A549 (cell line): ENCODE data around the gene TNC. TPM values are rescaled to one million over a fixed set of nuclear protein-coding genes. Genes with fewer than 3 reads are reported as not detected.

Source experiments
- ATAC-seq, 2 experiments: fragments of 200-7000 bp in 1 of 2; fragments of >200 bp in 1 of 2; cut with Nextera tagmentation in 1 of 2; cut with Tn5 transposase in 1 of 2; 3 replicates each; pipeline versions ENCODE4 v1.8.0 to v1.9.1; 2018 to 2020; ENCODE audit warnings: mild to moderate bottlenecking in 1 of 2, moderate library complexity in 1 of 2
- CTCF ChIA-PET: fragments of 300-600 bp; sonication (Branson Sonifier 250); formaldehyde crosslinking; extraction: SDS; loops from one replicate; lab custom pipeline; 2021; ENCODE audit warnings: antibody characterized with exemption, inconsistent platforms; lab: Yijun Ruan, JAX
- POLR2A ChIA-PET: fragments of 350-600 bp; formaldehyde crosslinking; extraction: SDS; loops from one replicate; lab custom pipeline; 2021; ENCODE audit warnings: antibody characterized with exemption, inconsistent platforms; lab: Yijun Ruan, JAX
- DNase-seq, 2 experiments: peaks; one replicate each; pipeline versions ENCODE4 v3.0.0 to v3.0.0-alpha.2; 2011 to 2016; ENCODE audit warnings: low read depth in 1 of 2, low spot score in 1 of 2
- FAIRE-seq: peaks from 2 replicates; lab custom pipeline; 2011; peaks lifted over from hg19 to GRCh38; lab: Jason Lieb, UNC
- H3K27ac ChIP-seq, 2 experiments: fragments of >200 bp; sonication (Bioruptor Twin); formaldehyde crosslinking; 3 replicates each; pipeline ENCODE4 v1.5.1; 2016 to 2017
- H3K4me1 ChIP-seq: fragments of >200 bp; sonication (Bioruptor Twin); formaldehyde crosslinking; 3 replicates; pipeline ENCODE4 v1.6.1; 2016
- H3K4me2 ChIP-seq: fragments of >200 bp; sonication (Bioruptor Twin); formaldehyde crosslinking; 3 replicates; pipeline ENCODE4 v1.6.1; 2016
- H3K4me3 ChIP-seq: fragments of >200 bp; sonication (Bioruptor Twin); formaldehyde crosslinking; 3 replicates; pipeline ENCODE4 v1.5.1; 2016
- H3K9me3 ChIP-seq: fragments of >200 bp; sonication (Bioruptor Twin); formaldehyde crosslinking; 3 replicates; pipeline ENCODE4 v1.6.1; 2016
- CBX2 ChIP-seq: fragments of 200-600 bp; sonication (generic); IDR thresholded peaks from 2 replicates; pipeline ENCODE4 v1.6.1; 2016; ENCODE audit warnings: low read depth, mild to moderate bottlenecking, borderline replicate concordance
- EHF ChIP-seq: fragments of 250-450 bp; sonication (Bioruptor Pico); IDR thresholded peaks from 2 replicates; pipeline ENCODE4 v1.5.0; 2020; ENCODE audit warnings: mild to moderate bottlenecking
- EP300 ChIP-seq, 2 experiments: fragments of >200 bp; sonication (Bioruptor Twin); formaldehyde crosslinking; IDR thresholded peaks; 2 replicates in 1 of 2; 3 replicates in 1 of 2; pipeline ENCODE4 v1.6.1; 2016 to 2017
- GATA3 ChIP-seq: IDR thresholded peaks from 2 replicates; pipeline ENCODE4 v1.6.1; 2012; ENCODE audit warnings: borderline replicate concordance
- HDAC2 ChIP-seq: fragments of 200-600 bp; sonication (generic); IDR thresholded peaks from 2 replicates; pipeline ENCODE4 v1.6.1; 2016
- HEYL ChIP-seq: fragments of 250-450 bp; sonication (Bioruptor Pico); IDR thresholded peaks from 2 replicates; pipeline ENCODE4 v1.8.0; 2021; ENCODE audit warnings: mild to moderate bottlenecking, moderate library complexity
- HOXA7 ChIP-seq: fragments of 250-450 bp; sonication (Bioruptor Pico); IDR thresholded peaks from 2 replicates; pipeline ENCODE4 v1.5.0; 2020; ENCODE audit warnings: mild to moderate bottlenecking, moderate library complexity
- HOXB5 ChIP-seq: fragments of 250-450 bp; sonication (Bioruptor Pico); IDR thresholded peaks from 2 replicates; pipeline ENCODE4 v1.5.0; 2020; ENCODE audit warnings: mild to moderate bottlenecking, moderate library complexity
- JUN ChIP-seq, 2 experiments: fragments of >200 bp; sonication (Bioruptor Twin); formaldehyde crosslinking; IDR thresholded peaks; 2 replicates in 1 of 2; 3 replicates in 1 of 2; pipeline ENCODE4 v1.6.1; 2016 to 2017
- MAZ ChIP-seq: fragments of 150-350 bp; IDR thresholded peaks from 2 replicates; pipeline ENCODE4 v1.6.1; 2014; ENCODE audit warnings: antibody characterized with exemption, low read depth, low read length, borderline replicate concordance
- NR3C1 ChIP-seq: fragments of >200 bp; sonication (Bioruptor Twin); formaldehyde crosslinking; IDR thresholded peaks from 3 replicates; pipeline ENCODE4 v1.6.1; 2017
- RAD21 ChIP-seq, 2 experiments: fragments of >200 bp in 1 of 2; sonication (Bioruptor Twin) in 1 of 2; formaldehyde crosslinking in 1 of 2; IDR thresholded peaks in 1 of 2; conservative IDR thresholded peaks in 1 of 2; 2 replicates in 1 of 2; 3 replicates in 1 of 2; pipeline ENCODE4 v1.6.1; 2012 to 2018; ENCODE audit warnings: inconsistent platforms in 1 of 2
- ZSCAN20 ChIP-seq: fragments of 250-450 bp; sonication (Bioruptor Pico); IDR thresholded peaks from 2 replicates; pipeline ENCODE4 v1.8.0; 2022; ENCODE audit warnings: mild to moderate bottlenecking, moderate library complexity
- WGBS: methylation state at CpG from one replicate; pipeline ENCODE4 v1.1.6; 2017; ENCODE audit errors: missing lambda C conversion rate; 5-methylcytosine and 5-hydroxymethylcytosine counted together
- polyA plus RNA-seq, 4 experiments: library from polyadenylated mRNA; depleted of rRNA in 3 of 4; stranded (reverse); fragments of >200 nt; fragmentation: RNase III in 1 of 4; extraction: RNeasy Plus Mini Kit Qiagen cat#74134 plus additional on column Dnase treatment in 1 of 4; gene quantifications; 2 replicates in 3 of 4; 3 replicates in 1 of 4; pipeline ENCODE4 v1.2.3, GENCODE V29; 2011 to 2017
- TF ChIP-seq, protein P1 (sequence below): IDR thresholded peaks from 2 replicates; pipeline ENCODE4 v1.6.1; 2012
- TF ChIP-seq, protein P2 (sequence below): fragments of 200-600 bp; sonication (generic); IDR thresholded peaks from 2 replicates; pipeline ENCODE4 v1.6.1; 2016; ENCODE audit warnings: antibody characterized with exemption, mild to moderate bottlenecking, moderate library complexity

TNC gene
- polyA plus RNA-seq, 2 of the 4 experiments (the other 2 are of a cell fraction), result 0.50 to 0.63 TPM

DNA sequence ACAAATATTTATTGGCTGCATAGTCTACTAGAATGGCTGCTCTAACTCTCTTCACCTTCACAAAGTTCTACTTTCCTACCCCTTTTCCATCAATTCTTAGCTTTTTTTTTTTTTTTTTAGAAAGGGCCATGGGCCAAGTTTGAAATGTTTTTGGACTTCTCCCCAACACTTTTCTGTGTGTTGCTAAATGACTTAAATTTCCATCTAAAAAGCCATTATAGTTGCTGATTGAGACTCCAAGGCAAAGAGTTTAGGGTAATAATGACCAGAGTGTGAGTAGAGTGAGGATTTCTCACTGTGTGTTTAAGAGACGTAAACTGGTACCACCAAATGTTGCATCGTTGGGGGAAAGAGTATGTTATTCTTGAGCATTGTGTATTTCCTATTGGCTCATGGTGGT, 24.4 kb downstream of the TNC start:
- TF ChIP-seq JUN (IDR thresholded peaks at IDR 0.05), result no peak
- CTCF ChIA-PET, result interaction anchor here (0.6 kb wide), 1 partner anchor 72 kb away, joined by 3 read pairs; no protein-coding TSS in a partner anchor
- POLR2A ChIA-PET, result no interaction called here
- ATAC-seq (no peak), FAIRE-seq (no peak), DNase-seq (no peak)
- Histone ChIP-seq H3K4me2 (no peak overlapping the region), H3K4me3 (no peak overlapping the region), H3K9me3 (no peaks in the 10 kb centered on the region; the same call in 2 of the 3 replicates), H3K4me1 (no peaks in the 10 kb centered on the region), H3K27ac (no peak overlapping the region)
- WGBS, result 65% methylated on average over 2 of the region's 2 CpGs

DNA sequence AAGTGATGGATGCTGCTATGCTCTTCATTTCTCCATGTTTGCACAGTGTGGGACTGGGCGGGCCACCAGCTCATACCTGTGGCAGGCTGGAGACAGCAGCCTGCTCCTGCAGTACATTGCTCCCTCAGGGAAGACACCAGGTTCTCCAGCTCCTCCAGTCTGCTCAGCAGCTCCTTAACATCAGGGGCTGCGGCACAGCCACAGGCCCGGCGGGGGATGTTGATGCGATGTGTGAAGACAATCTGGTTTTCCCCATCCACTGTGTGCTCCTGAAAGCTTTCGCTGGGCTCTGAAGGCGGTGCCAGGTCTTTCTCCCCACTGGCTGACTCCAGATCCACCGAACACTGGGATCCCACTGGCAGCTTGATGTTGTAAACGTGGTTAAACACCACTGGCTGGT, 27.5 kb downstream of the TNC start:
- Histone ChIP-seq H3K4me3 (no peak overlapping the region), H3K9me3 (no peaks in the 10 kb centered on the region), H3K4me2 (no peak overlapping the region), H3K4me1 (no peaks in the 10 kb centered on the region), H3K27ac (no peak overlapping the region)
- TF ChIP-seq, protein P1, sequence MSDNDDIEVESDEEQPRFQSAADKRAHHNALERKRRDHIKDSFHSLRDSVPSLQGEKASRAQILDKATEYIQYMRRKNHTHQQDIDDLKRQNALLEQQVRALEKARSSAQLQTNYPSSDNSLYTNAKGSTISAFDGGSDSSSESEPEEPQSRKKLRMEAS, result no peak
- no peak for TF ChIP-seq NR3C1
- TF ChIP-seq HDAC2, result no peak
- TF ChIP-seq JUN (IDR thresholded peaks at IDR 0.05), result no peak
- no peak for TF ChIP-seq EP300 (IDR thresholded peaks at IDR 0.05)
- TF ChIP-seq HEYL, result no peak
- no peak for TF ChIP-seq CBX2
- no peak for TF ChIP-seq HOXB5 (CRISPR knock-in tag)
- no peak for TF ChIP-seq HOXA7
- TF ChIP-seq GATA3, result no peak
- TF ChIP-seq, protein P2, sequence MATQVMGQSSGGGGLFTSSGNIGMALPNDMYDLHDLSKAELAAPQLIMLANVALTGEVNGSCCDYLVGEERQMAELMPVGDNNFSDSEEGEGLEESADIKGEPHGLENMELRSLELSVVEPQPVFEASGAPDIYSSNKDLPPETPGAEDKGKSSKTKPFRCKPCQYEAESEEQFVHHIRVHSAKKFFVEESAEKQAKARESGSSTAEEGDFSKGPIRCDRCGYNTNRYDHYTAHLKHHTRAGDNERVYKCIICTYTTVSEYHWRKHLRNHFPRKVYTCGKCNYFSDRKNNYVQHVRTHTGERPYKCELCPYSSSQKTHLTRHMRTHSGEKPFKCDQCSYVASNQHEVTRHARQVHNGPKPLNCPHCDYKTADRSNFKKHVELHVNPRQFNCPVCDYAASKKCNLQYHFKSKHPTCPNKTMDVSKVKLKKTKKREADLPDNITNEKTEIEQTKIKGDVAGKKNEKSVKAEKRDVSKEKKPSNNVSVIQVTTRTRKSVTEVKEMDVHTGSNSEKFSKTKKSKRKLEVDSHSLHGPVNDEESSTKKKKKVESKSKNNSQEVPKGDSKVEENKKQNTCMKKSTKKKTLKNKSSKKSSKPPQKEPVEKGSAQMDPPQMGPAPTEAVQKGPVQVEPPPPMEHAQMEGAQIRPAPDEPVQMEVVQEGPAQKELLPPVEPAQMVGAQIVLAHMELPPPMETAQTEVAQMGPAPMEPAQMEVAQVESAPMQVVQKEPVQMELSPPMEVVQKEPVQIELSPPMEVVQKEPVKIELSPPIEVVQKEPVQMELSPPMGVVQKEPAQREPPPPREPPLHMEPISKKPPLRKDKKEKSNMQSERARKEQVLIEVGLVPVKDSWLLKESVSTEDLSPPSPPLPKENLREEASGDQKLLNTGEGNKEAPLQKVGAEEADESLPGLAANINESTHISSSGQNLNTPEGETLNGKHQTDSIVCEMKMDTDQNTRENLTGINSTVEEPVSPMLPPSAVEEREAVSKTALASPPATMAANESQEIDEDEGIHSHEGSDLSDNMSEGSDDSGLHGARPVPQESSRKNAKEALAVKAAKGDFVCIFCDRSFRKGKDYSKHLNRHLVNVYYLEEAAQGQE, result no peak
- TF ChIP-seq MAZ, result no peak
- ATAC-seq (no peak), DNase-seq (no peak), FAIRE-seq (no peak)
- POLR2A ChIA-PET, result no interaction called here
- WGBS, result 78% methylated on average over 9 of the region's 9 CpGs
- CTCF ChIA-PET, result interaction anchor here (0.9 kb wide), 1 partner anchor 10 kb away, joined by 3 read pairs; no protein-coding TSS in a partner anchor

DNA sequence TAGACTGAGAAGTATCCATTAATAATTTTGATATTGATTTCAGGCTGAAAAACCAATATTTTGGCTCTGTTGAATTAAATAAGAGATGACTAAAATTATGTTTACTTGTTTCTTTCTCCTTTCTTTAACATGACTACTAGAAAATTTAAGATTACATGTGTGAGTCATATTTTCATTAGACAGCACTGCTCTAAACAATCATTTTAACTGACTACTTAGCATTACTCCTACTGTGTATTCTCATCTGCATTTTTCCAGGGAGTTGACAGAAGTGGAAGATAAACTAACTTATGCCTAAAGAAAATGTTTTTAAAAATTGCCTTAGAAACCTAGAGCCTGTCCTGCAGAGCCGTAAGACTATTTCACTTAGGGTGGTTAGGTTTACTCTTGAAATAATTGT, 29.1 kb downstream of the TNC start:
- H3K4me2 ChIP-seq, result no peak overlapping the region
- no peaks in the 10 kb centered on the region for H3K4me1 ChIP-seq
- no peaks in the 10 kb centered on the region for H3K9me3 ChIP-seq
- TF ChIP-seq EHF (no peak), RAD21 (conservative IDR thresholded peaks at IDR 0.05 in 1 of 2, IDR thresholded peaks at IDR 0.05 in 1 of 2) (no peak)
- CTCF ChIA-PET, result interaction anchor here (0.7 to 1.2 kb wide), 2 partner anchors 21 to 435 kb away, joined by 3 read pairs; no protein-coding TSS in a partner anchor
- no peak for FAIRE-seq
- 95% methylated on average over 1 of the region's 1 CpG for WGBS
- no peak overlapping the region for H3K27ac ChIP-seq
- POLR2A ChIA-PET, result no interaction called here
- no peak for DNase-seq
- no peak for ATAC-seq
- H3K4me3 ChIP-seq, result no peak overlapping the region

DNA sequence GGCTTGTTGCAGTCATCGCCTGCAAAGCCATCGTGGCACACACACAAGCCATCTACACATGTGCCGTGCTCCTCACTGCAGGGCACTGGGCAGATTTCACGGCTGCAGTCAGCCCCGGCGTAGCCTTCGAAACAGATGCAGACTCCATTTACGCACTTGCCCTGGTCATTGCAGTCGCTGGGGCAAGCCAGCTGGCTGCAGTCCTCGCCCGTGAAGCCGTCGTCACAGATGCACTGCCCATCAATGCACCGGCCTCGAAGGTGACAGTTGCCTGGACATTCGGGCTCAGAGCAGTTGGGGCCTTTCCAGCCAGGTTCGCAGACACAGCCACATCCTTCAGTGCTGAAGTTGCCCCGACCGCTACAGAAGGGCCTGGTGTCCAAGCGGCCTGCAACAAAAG, 31.1 kb downstream of the TNC start:
- no peak for TF ChIP-seq ZSCAN20 (CRISPR knock-in tag)
- no peak for TF ChIP-seq MAZ
- ChIA-PET CTCF (no interaction called here), POLR2A (no interaction called here)
- Histone ChIP-seq H3K9me3 (no peaks in the 10 kb centered on the region), H3K4me2 (no peak overlapping the region), H3K4me1 (no peaks in the 10 kb centered on the region), H3K4me3 (no peak overlapping the region), H3K27ac (no peak overlapping the region)
- DNase-seq (no peak), ATAC-seq (no peak), FAIRE-seq (no peak)
- 83% methylated on average over 13 of the region's 20 CpGs for WGBS
